Epithelial cell of proximal tubule (primary cell): ENCODE measurements around the gene LRTM1. TPM values are rescaled to one million over a fixed set of nuclear protein-coding genes. Genes with fewer than 3 reads are reported as not detected.

Experiments used
- DNase-seq: peaks from one replicate; pipeline ENCODE4 v3.0.0-alpha.2; 2011; ENCODE audit warnings: low read depth
- H3K4me3 ChIP-seq: 2 replicates; pipeline ENCODE4 v1.5.1; 2011; ENCODE audit warnings: low read depth, mild to moderate bottlenecking, low read length
- total RNA-seq: library from RNA; depleted of rRNA; stranded (reverse); fragments of >200 nt; gene quantifications from 2 replicates; pipeline ENCODE4 v1.2.3, GENCODE V29; 2015
- TF ChIP-seq, protein P1 (sequence below): conservative IDR thresholded peaks from 2 replicates; pipeline ENCODE4 v1.5.1; 2012; ENCODE audit warnings: low read depth, mild to moderate bottlenecking, low read length

Gene LRTM1
- not detected in 2 replicates for total RNA-seq

DNA sequence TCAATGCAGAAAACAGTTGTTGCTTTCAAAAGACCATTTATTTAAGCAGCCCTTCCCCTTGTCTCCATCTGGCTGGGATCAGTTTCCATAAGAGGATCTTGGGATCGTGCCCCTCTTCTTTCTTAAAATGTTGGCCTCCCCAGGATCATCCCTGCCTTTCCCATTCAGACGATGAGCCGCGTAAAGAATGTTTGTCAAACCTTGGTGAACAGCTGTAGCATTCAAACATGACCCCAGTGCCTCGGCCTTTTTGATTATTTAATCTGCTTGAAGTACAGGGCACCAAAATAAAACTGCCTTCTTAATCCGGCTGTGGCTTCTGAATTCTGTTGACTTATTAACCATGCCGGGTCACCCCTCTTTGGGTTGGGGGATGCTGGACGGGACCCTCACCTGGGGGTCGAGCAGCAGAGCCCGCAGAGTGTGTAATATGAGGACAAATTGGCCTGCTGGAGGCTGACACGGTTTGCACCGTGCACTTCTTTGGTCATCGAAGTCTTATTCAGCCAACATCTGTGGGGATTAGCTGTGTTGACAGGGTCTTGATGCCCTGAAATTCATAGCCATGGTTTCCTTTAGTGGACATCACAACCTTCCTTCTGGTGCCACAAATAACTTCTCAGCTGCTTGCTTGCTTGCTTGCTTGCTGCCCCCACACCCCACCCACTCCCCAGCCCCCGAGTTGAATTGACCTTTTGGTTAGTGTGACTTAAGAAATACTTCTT, at the start of gene LRTM1:
Gene LRTM1, minus strand, starts transcription at position 14 of the 725 bp plus-strand sequence. CDS start 148 bp downstream, outside the sequence.
- TF ChIP-seq, protein P1, sequence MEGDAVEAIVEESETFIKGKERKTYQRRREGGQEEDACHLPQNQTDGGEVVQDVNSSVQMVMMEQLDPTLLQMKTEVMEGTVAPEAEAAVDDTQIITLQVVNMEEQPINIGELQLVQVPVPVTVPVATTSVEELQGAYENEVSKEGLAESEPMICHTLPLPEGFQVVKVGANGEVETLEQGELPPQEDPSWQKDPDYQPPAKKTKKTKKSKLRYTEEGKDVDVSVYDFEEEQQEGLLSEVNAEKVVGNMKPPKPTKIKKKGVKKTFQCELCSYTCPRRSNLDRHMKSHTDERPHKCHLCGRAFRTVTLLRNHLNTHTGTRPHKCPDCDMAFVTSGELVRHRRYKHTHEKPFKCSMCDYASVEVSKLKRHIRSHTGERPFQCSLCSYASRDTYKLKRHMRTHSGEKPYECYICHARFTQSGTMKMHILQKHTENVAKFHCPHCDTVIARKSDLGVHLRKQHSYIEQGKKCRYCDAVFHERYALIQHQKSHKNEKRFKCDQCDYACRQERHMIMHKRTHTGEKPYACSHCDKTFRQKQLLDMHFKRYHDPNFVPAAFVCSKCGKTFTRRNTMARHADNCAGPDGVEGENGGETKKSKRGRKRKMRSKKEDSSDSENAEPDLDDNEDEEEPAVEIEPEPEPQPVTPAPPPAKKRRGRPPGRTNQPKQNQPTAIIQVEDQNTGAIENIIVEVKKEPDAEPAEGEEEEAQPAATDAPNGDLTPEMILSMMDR = no peak
- no peak for DNase-seq

GRCh38 chr3:54977439-54977838, 49.6 kb upstream of the LRTM1 start:
- no peak overlapping the region for H3K4me3 ChIP-seq
- TF ChIP-seq, protein P1 = no peak
- DNase-seq = no peak

More for the DNA sequence above, at the start of gene LRTM1:
- no peak within 1 kb of the TSS for H3K4me3 ChIP-seq

DNA sequence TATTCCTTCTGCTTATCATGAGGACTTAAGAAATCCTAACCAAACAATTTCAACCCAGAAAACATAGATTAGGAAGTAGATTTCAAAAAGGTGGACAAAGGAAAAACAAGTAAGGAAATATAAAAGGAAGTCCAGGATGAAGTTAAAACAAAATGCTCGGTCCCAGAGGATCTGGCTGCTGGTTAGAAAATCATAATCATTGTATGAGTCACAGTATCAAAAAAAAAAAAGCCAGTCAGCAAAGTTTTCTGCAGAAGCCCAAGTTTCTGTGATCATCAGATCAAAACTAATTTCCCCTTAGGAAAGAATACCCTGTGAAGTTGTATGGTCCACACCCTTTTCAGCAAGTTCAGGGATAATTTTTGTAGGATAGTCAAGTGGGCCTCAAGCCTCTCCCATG, 43.0 kb upstream of the LRTM1 start:
- TF ChIP-seq, protein P1 = no peak
- no peak for DNase-seq
- H3K4me3 ChIP-seq = no peak overlapping the region

DNA sequence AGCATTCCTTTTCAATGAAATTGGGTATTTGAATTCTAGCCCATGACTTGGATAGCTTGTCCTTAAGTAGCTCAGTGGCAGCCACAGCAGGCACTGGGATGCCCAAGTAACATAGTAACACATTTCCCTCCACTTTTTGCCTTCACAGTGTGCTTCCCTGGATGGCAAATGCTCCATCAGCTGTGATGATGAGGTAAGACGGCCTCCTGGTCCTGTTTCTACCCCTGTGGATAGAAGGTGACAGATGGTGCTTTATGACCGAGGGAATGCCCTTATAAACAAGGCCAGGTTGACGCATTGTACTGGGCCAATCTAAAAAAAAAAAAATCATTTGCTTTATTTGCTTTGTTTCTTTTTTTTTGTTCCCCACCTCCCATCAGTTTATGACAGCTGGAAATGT, 41.8 kb upstream of the LRTM1 start:
- no peak overlapping the region for H3K4me3 ChIP-seq
- DNase-seq = no peak
- TF ChIP-seq, protein P1 = no peak

DNA sequence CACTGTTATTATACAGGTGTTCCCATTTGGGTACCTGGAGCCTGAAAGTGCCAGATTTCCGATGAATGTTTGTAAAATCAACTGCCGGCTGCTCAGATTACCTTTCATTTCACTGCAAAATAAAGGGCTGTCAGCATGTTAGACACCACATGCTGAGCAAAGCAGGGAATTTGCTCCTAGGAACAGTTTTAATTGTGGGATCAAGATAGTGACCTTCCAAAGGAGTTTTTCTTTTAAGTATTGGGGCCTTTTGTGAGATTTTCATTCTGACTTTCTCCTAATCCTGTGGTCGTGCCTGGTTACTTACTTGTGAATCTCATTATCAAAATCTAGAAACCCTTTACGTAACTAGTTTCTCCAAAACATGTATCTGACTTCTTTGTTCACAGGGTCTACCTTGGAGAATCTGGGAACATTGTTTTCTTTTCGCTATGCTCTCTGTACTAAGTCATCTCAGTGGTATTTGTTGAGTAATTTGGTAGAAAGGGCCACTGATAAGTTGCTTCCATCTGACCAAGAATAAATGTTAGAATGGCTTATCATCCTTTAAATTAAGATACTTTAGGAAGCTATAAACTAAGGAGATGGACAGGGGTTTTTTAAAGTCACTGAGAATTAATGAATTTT, 40.8 kb upstream of the LRTM1 start:
- no peak overlapping the region for H3K4me3 ChIP-seq
- TF ChIP-seq, protein P1 = no peak
- no peak for DNase-seq

- DNase-seq = no peak
- H3K4me3 ChIP-seq = no peak overlapping the region
- TF ChIP-seq, protein P1 = no peak
These were observed 39.9 kb upstream of the LRTM1 start for GRCh38 chr3:54967731-54968161.
